Body of pancreas (tissue), 4 donors: ENCODE results near the gene EDAR. TPM values are rescaled to one million over a fixed set of nuclear protein-coding genes. Genes with fewer than 3 reads are reported as not detected.

Experiments
- ATAC-seq: fragments of 150-250 bp; one replicate; pipeline ENCODE4 v1.9.1; 2016
- DNase-seq, 4 donors: peaks; one replicate each; pipeline ENCODE4 v3.0.0-alpha.2; 2019
- H3K27ac ChIP-seq, 4 donors: fragments of 200-600 bp; sonication (generic); 1 replicate in 3 of 4; 2 replicates in 1 of 4; pipeline versions ENCODE4 v1.5.1 to v1.6.1; 2016 to 2019; ENCODE audit warnings: mild to moderate bottlenecking in 1 of 4, mixed read lengths in 1 of 4, moderate library complexity in 1 of 4
- H3K27me3 ChIP-seq, 2 donors: fragments of 200-600 bp; sonication (generic); one replicate each; pipeline ENCODE4 v1.6.0; 2016; ENCODE audit warnings: mild to moderate bottlenecking in 1 of 2
- H3K36me3 ChIP-seq, 2 donors: fragments of 200-600 bp; sonication (generic); replicated peaks in 1 of 2; 2 replicates each; pipeline ENCODE4 v1.5.1; 2016; ENCODE audit warnings: low read depth in 2 of 2; ENCODE audit not compliant: insufficient read depth in 1 of 2
- H3K4me1 ChIP-seq: fragments of 200-600 bp; sonication (generic); one replicate; pipeline ENCODE4 v1.6.0; 2016
- H3K4me3 ChIP-seq, 2 donors: fragments of 200-600 bp; sonication (generic); 1 replicate in 1 of 2; 2 replicates in 1 of 2; pipeline ENCODE4 v1.5.1; 2016 to 2019
- H3K9me3 ChIP-seq, 3 donors: fragments of 200-600 bp; sonication (generic); 1 replicate in 2 of 3; 2 replicates in 1 of 3; pipeline ENCODE4 v1.5.1; 2016
- CTCF ChIP-seq, 7 experiments: fragments of 450-650 bp in 4 of 7; fragments of 200-600 bp in 3 of 7; sonication (generic) in 3 of 7; IDR thresholded peaks; one replicate each; pipeline ENCODE4 v1.5.1; 2016 to 2019; ENCODE audit warnings: antibody characterized with exemption in 7 of 7
- POLR2A ChIP-seq, 3 donors: fragments of 450-650 bp; IDR thresholded peaks; one replicate each; pipeline ENCODE4 v1.6.1; 2016; ENCODE audit warnings: antibody characterized with exemption in 3 of 3, mild to moderate bottlenecking in 2 of 3
- WGBS, 2 donors: methylation state at CpG; one replicate each; pipeline ENCODE4 v1.1.5; 2017; 5-methylcytosine and 5-hydroxymethylcytosine counted together
- intact Hi-C: fragments of 100-400 bp; cut with DNase I; formaldehyde crosslinking; loops from one replicate; pipeline ENCODE4 v1.15.1; 2023
- total RNA-seq, 2 donors: library from RNA; depleted of rRNA; stranded (reverse); fragments of >200 nt; gene quantifications; one replicate each; pipeline ENCODE4 v1.1.0, GENCODE V29; 2016

The EDAR gene
- total RNA-seq, 2 donors from 2014 or later: not detected

DNA sequence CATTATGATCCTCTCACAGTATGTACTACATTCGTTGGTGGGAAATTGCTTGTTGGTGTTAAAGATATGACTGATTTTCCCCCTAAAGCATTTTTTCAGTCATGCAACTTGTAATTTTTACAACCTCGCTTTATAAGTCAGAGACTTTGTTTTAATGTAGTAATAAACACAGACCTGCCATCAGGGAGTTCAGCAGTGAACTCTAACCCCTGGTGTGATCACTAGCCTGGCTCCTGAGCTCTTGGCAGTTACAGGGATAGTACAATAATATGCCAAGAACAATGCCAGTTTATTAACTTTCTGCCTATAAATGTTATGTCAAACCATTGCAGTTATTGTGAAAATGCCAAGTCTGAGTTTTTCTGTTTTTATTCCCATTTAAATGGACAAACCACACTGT, 93.8 kb downstream of the EDAR start:
- WGBS, 2 donors: 71 to 79% methylated on average over 2 of the region's 2 CpGs
- no peaks in the 10 kb centered on the region for H3K27me3 ChIP-seq

GRCh38 chr2:108894766-108895165, 94.3 kb downstream of the EDAR start:
- intact Hi-C loops: no loop called here

More for the DNA sequence above, 93.8 kb downstream of the EDAR start:
- ATAC-seq (no peak), DNase-seq (no peak)
- H3K4me3 ChIP-seq: no peak overlapping the region
- intact Hi-C loops: no loop called here
- H3K36me3 ChIP-seq: no peaks in the 10 kb centered on the region
- no peak overlapping the region for H3K27ac ChIP-seq
- no peaks in the 10 kb centered on the region for H3K9me3 ChIP-seq
- TF ChIP-seq POLR2A (IDR thresholded peaks at IDR 0.05): no peak
- TF ChIP-seq CTCF (IDR thresholded peaks at IDR 0.05): no peak
- no peaks in the 10 kb centered on the region for H3K4me1 ChIP-seq

GRCh38 chr2:108893277-108893676, 95.7 kb downstream of the EDAR start:
- Histone ChIP-seq H3K4me3 (no peak overlapping the region), H3K4me1 (no peaks in the 10 kb centered on the region), H3K9me3 (no peaks in the 10 kb centered on the region), H3K36me3 (no peaks in the 10 kb centered on the region), H3K27me3 (no peaks in the 10 kb centered on the region), H3K27ac (no peak overlapping the region)
- DNase-seq (no peak), ATAC-seq (no peak)
- intact Hi-C loops: no loop called here
- TF ChIP-seq POLR2A (IDR thresholded peaks at IDR 0.05): no peak
- no peak for TF ChIP-seq CTCF (IDR thresholded peaks at IDR 0.05)
- 56 to 90% methylated on average over 1 of the region's 1 CpG for whole genome bisulfite sequencing, 2 donors

More at GRCh38 chr2:108894766-108895165, 94.3 kb downstream of the EDAR start:
- H3K27me3 ChIP-seq: no peaks in the 10 kb centered on the region
- H3K4me3 ChIP-seq: no peak overlapping the region
- DNase-seq: no peak
- TF ChIP-seq CTCF (IDR thresholded peaks at IDR 0.05) (no peak), POLR2A (IDR thresholded peaks at IDR 0.05) (no peak)
- no peaks in the 10 kb centered on the region for H3K36me3 ChIP-seq
- WGBS, 2 donors: 69 to 77% methylated on average over 3 of the region's 3 CpGs
- no peaks in the 10 kb centered on the region for H3K9me3 ChIP-seq
- no peaks in the 10 kb centered on the region for H3K4me1 ChIP-seq
- ATAC-seq: no peak
- no peak overlapping the region for H3K27ac ChIP-seq

DNA sequence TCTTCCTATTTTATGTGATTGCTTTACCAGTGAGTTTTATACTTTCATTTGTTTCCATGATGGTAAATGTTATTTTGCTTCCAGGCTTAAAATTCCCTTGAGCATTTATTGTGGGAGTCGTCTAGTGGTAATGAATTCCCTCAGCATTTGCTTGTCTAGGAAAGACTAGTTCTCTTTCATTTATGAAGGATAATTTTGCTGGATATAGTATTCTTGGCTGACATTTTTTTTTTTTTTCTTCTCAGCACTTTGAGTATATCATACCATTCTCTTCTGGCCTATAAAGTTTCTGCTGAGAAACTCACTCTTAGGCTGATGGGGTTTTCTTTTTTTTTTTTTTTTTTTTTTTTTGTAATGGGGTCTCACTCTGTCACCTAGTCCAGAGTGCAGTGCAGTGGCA, 99.1 kb downstream of the EDAR start:
- Histone ChIP-seq H3K4me1 (no peaks in the 10 kb centered on the region), H3K9me3 (no peaks in the 10 kb centered on the region), H3K27me3 (no peaks in the 10 kb centered on the region), H3K36me3 (no peaks in the 10 kb centered on the region), H3K27ac (no peak overlapping the region), H3K4me3 (no peak overlapping the region)
- ATAC-seq: no peak
- DNase-seq: no peak
- TF ChIP-seq POLR2A (IDR thresholded peaks at IDR 0.05) (no peak), CTCF (IDR thresholded peaks at IDR 0.05) (no peak)
- WGBS, 2 donors: 86 to 100% methylated on average over 1 of the region's 1 CpG
- intact Hi-C loops: no loop called here

DNA sequence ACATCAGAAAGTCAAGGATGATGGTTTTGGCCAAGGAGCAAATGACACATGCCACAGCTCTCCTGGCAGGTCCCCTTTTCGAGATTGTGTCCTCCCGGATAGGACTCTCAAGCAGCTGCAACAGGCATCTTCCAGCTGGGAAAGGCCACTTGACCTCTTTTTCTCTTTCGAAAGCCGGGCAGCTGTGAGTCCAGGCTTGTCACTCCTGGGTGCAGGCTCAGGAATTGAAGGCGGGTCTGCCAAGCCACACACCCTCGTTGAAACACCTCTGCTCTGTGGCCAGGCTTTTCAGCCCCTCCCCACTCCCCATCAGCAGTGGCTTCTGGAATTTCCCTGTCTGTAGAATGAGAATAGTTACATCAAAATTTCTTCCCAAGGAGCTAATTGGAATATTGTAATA, 104.4 kb downstream of the EDAR start:
- WGBS, 2 donors: 47 to 54% methylated on average over 6 of the region's 6 CpGs

More for the DNA sequence above, 104.4 kb downstream of the EDAR start:
- Histone ChIP-seq H3K27ac (no peak overlapping the region), H3K9me3 (no peaks in the 10 kb centered on the region), H3K4me3 (no peak overlapping the region), H3K36me3 (no peaks in the 10 kb centered on the region), H3K27me3 (no peaks in the 10 kb centered on the region), H3K4me1 (no peaks in the 10 kb centered on the region)
- TF ChIP-seq CTCF (IDR thresholded peaks at IDR 0.05) (no peak), POLR2A (IDR thresholded peaks at IDR 0.05) (no peak)
- ATAC-seq: no peak
- intact Hi-C loops: no loop called here
- no peak for DNase-seq
